Subcutaneous abdominal adipose tissue (tissue), 5 donors: ENCODE results near the gene ESYT2.
A peak's percentile ranks its signal among the peaks of the same experiment; 100 is the strongest.
"Not testable (repeated sequence)": the region's sequence is repeated elsewhere in the genome, so short reads cannot be mapped to it uniquely, and the experiment has no call there.

Source experiments
- H3K27ac ChIP-seq: one replicate; pipeline ENCODE4 v1.7.0; 2013; ENCODE audit warnings: low read depth, mild to moderate bottlenecking, inconsistent platforms, low read length, moderate library complexity
- H3K27me3 ChIP-seq, 5 donors: one replicate each; pipeline ENCODE4 v1.7.0; 2013; ENCODE audit warnings: low read length in 5 of 5, inconsistent platforms in 1 of 5; ENCODE audit not compliant: control insufficient read depth in 5 of 5, insufficient read depth in 4 of 5
- H3K36me3 ChIP-seq, 5 donors: one replicate each; pipeline ENCODE4 v1.7.0; 2013; ENCODE audit warnings: low read length in 5 of 5; ENCODE audit not compliant: control insufficient read depth in 5 of 5, insufficient read depth in 5 of 5
- H3K4me1 ChIP-seq, 5 donors: one replicate each; pipeline ENCODE4 v1.7.0; 2013; ENCODE audit warnings: low read length in 5 of 5, mild to moderate bottlenecking in 3 of 5, moderate library complexity in 1 of 5; ENCODE audit not compliant: control insufficient read depth in 5 of 5, insufficient read depth in 5 of 5
- H3K4me3 ChIP-seq, 5 donors: one replicate each; pipeline ENCODE4 v1.7.0; 2013; ENCODE audit warnings: low read length in 5 of 5, low read depth in 1 of 5
- H3K9ac ChIP-seq, 5 donors: one replicate each; pipeline ENCODE4 v1.7.0; 2013; ENCODE audit warnings: low read length in 5 of 5, mild to moderate bottlenecking in 4 of 5, moderate library complexity in 3 of 5
- H3K9me3 ChIP-seq, 5 donors: one replicate each; pipeline ENCODE4 v1.7.0; 2013; ENCODE audit warnings: low read length in 5 of 5; ENCODE audit not compliant: control insufficient read depth in 5 of 5
- donor health status: healthy.
- donor health status: healthy.
- donor health status: healthy.
- donor health status: healthy.
- donor health status: healthy.

Gene ESYT2

GRCh38 chr7:158829342-158830210 is at the start of gene ESYT2:
Gene ESYT2 (minus strand): TSS chr7:158829509. CDS start chr7:158829418, 91 bp downstream.
- peaks cover 3 to 40% (median 28%) of the 10 kb centered on the region in 5 donors for H3K4me1 ChIP-seq

GRCh38 chr7:158878151-158879079 is 49.1 kb upstream of the ESYT2 start:
- H3K27ac ChIP-seq, H3K4me1 ChIP-seq, H3K4me3 ChIP-seq, H3K9ac ChIP-seq, H3K27me3 ChIP-seq, H3K9me3 ChIP-seq: not testable (repeated sequence)
- H3K36me3 ChIP-seq = peaks cover 5 to 71% (median 56%) of the 10 kb centered on the region in 5 donors

More at GRCh38 chr7:158829342-158830210, at the start of gene ESYT2:
- Histone ChIP-seq H3K4me3 (peak within 1 kb of the TSS; percentile 85 to 98 (median 93)), H3K27ac (peak within 1 kb of the TSS; percentile 98), H3K27me3 (no peaks in the 10 kb centered on the region), H3K36me3 (peaks cover 0 to 5% (median 3%) of the 10 kb centered on the region in 5 donors), H3K9me3 (no peaks in the 10 kb centered on the region), H3K9ac (peak within 1 kb of the TSS; percentile 91 to 97 (median 96))

- peaks cover 0 to 8% (median 5%) of the 10 kb centered on the region in 5 donors for H3K4me1 ChIP-seq
- H3K9ac ChIP-seq = no peak overlapping the region
- no peaks in the 10 kb centered on the region for H3K9me3 ChIP-seq
- no peak overlapping the region for H3K27ac ChIP-seq
- H3K4me3 ChIP-seq = no peak overlapping the region
- H3K27me3 ChIP-seq = no peaks in the 10 kb centered on the region
- peaks cover 7 to 67% (median 57%) of the 10 kb centered on the region in 5 donors for H3K36me3 ChIP-seq
Observed at GRCh38 chr7:158876984-158877383, 47.7 kb upstream of the ESYT2 start.

- no peaks in the 10 kb centered on the region for H3K27me3 ChIP-seq
- no peaks in the 10 kb centered on the region for H3K9me3 ChIP-seq
- peaks cover 0 to 16% (median 6%) of the 10 kb centered on the region in 5 donors for H3K4me1 ChIP-seq
- H3K4me3 ChIP-seq = no peak overlapping the region
- no peak overlapping the region for H3K27ac ChIP-seq
- no peak overlapping the region for H3K9ac ChIP-seq
- H3K36me3 ChIP-seq = peaks cover 3 to 22% (median 19%) of the 10 kb centered on the region in 5 donors
Observed at GRCh38 chr7:158869876-158870275, 40.6 kb upstream of the ESYT2 start.

- Histone ChIP-seq H3K27me3 (no peaks in the 10 kb centered on the region), H3K4me3 (no peak overlapping the region), H3K36me3 (peaks cover 3 to 17% (median 14%) of the 10 kb centered on the region in 5 donors), H3K9ac (no peak overlapping the region), H3K9me3 (no peaks in the 10 kb centered on the region), H3K4me1 (peaks cover 6 to 25% (median 13%) of the 10 kb centered on the region in 5 donors), H3K27ac (no peak overlapping the region)
Observed at GRCh38 chr7:158868764-158869410, 39.6 kb upstream of the ESYT2 start.

GRCh38 chr7:158867214-158867984 is 38.1 kb upstream of the ESYT2 start:
- no peaks in the 10 kb centered on the region for H3K9me3 ChIP-seq
- peaks cover 6 to 28% (median 13%) of the 10 kb centered on the region in 5 donors for H3K4me1 ChIP-seq
- H3K27me3 ChIP-seq = no peaks in the 10 kb centered on the region
- H3K36me3 ChIP-seq = peaks cover 0 to 13% (median 8%) of the 10 kb centered on the region in 5 donors
- no peak overlapping the region for H3K4me3 ChIP-seq
- no peak overlapping the region for H3K9ac ChIP-seq
- no peak overlapping the region for H3K27ac ChIP-seq

GRCh38 chr7:158865977-158866376 is 36.7 kb upstream of the ESYT2 start:
- Histone ChIP-seq H3K9ac (no peak overlapping the region), H3K27me3 (no peaks in the 10 kb centered on the region), H3K4me1 (peaks cover 6 to 35% (median 19%) of the 10 kb centered on the region in 5 donors), H3K27ac (no peak overlapping the region), H3K9me3 (no peaks in the 10 kb centered on the region), H3K36me3 (peaks cover 0 to 7% (median under 1%) of the 10 kb centered on the region in 5 donors), H3K4me3 (no peak overlapping the region)

- Histone ChIP-seq H3K4me3 (no peak overlapping the region), H3K27ac (no peak overlapping the region), H3K27me3 (no peaks in the 10 kb centered on the region), H3K9ac (no peak overlapping the region), H3K36me3 (peaks cover 0 to 3% (median 0%) of the 10 kb centered on the region in 5 donors), H3K4me1 (peaks cover 6 to 40% (median 21%) of the 10 kb centered on the region in 5 donors), H3K9me3 (no peaks in the 10 kb centered on the region)
Observed at GRCh38 chr7:158865462-158865922, 36.2 kb upstream of the ESYT2 start.

- Histone ChIP-seq H3K27ac (peak overlapping the region; percentile 86), H3K4me1 (peaks cover 6 to 43% (median 27%) of the 10 kb centered on the region in 5 donors), H3K9ac (peak overlapping the region in 1 of 5 donors; percentile 75), H3K4me3 (no peak overlapping the region), H3K36me3 (peaks cover 0 to 2% (median 0%) of the 10 kb centered on the region in 5 donors), H3K9me3 (no peaks in the 10 kb centered on the region), H3K27me3 (no peaks in the 10 kb centered on the region)
Observed at GRCh38 chr7:158864833-158865232, 35.5 kb upstream of the ESYT2 start.
